Activated CD4-positive, alpha-beta memory T cell treated with anti-CD3 and anti-CD28 coated beads for 36 hours (primary cell): ENCODE results near the gene LMCD1. TPM values are rescaled to one million over a fixed set of nuclear protein-coding genes. Genes with fewer than 3 reads are reported as not detected.

Experiments
- CTCF ChIA-PET: fragments of 350-600 bp; sonication (Branson Sonifier 250); formaldehyde crosslinking; loops from one replicate; lab custom pipeline; 2021; ENCODE audit warnings: antibody characterized with exemption, inconsistent platforms; lab: Charles Lee
- POLR2A ChIA-PET: fragments of 350-600 bp; sonication (Branson Sonifier 250); formaldehyde crosslinking; loops from one replicate; lab custom pipeline; 2021; ENCODE audit warnings: antibody characterized with exemption; lab: Charles Lee
- DNase-seq: peaks from one replicate; pipeline ENCODE4 v3.0.0-alpha.2; 2020
- H3K27ac Mint-ChIP-seq: one replicate; pipeline ENCODE4 v1.8.0; 2021; ENCODE audit warnings: mixed read lengths
- H3K27me3 Mint-ChIP-seq: one replicate; pipeline ENCODE4 v1.8.0; 2021; ENCODE audit warnings: mixed read lengths
- H3K36me3 Mint-ChIP-seq: one replicate; pipeline ENCODE4 v1.8.0; 2021; ENCODE audit warnings: mixed read lengths
- H3K4me1 Mint-ChIP-seq: one replicate; pipeline ENCODE4 v1.8.0; 2021; ENCODE audit warnings: low read depth, mixed read lengths
- H3K4me3 Mint-ChIP-seq: one replicate; pipeline ENCODE4 v1.8.0; 2021; ENCODE audit warnings: mild to moderate bottlenecking, mixed read lengths
- H3K9me3 Mint-ChIP-seq: one replicate; pipeline ENCODE4 v1.8.0; 2021; ENCODE audit warnings: mixed read lengths
- intact Hi-C: fragments of 100-400 bp; cut with micrococcal nuclease; formaldehyde crosslinking; loops from one replicate; pipeline ENCODE4 v1.15.1; 2023
- total RNA-seq, 2 experiments: library from RNA; stranded (reverse); gene quantifications; one replicate each; pipeline ENCODE4 v1.2.3, GENCODE V29; 2021

Gene LMCD1
- total RNA-seq, 2 experiments from 2014 or later = 3.5 to 3.8 TPM

- ChIA-PET POLR2A (no interaction called here), CTCF (no interaction called here)
- no peak for DNase-seq
- H3K27ac Mint-ChIP-seq = no peak overlapping the region
- intact Hi-C loops = no loop called here
- no peaks in the 10 kb centered on the region for H3K9me3 Mint-ChIP-seq
- H3K4me1 Mint-ChIP-seq = no peaks in the 10 kb centered on the region
- H3K27me3 Mint-ChIP-seq = no peaks in the 10 kb centered on the region
- H3K4me3 Mint-ChIP-seq = no peak overlapping the region
- H3K36me3 Mint-ChIP-seq = no peaks in the 10 kb centered on the region
Observed at GRCh38 chr3:8530581-8530980, 29.0 kb downstream of the LMCD1 start.

DNA sequence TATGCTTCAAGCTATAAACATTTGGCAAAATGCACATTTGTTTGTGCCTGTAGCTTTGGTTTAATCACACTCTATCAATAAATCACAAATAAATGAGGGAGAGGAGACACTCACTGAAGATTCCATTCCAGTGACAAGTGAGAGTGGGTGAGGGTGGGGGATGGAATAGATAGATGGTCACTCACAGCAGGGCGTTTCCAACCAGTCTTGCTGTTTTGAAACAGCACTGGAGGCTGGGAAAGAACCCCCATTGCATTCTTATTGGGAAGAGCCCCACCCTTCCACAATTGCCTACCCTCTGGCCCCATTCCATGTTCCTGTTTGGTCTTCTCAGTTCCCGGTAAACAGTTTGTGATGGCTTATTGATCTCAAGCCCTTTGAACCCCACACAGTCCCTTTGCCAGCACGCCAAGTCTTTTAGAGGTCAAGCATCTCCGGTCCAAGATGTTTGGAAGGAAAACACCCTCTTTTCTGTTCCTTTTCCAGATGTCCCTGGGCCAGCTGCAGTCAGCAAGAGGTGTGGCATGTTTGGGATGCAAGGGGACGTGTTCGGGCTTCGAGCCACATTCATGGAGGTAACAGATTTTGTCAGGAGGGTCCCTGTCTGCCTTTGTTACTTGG is 30.7 kb downstream of the LMCD1 start:
- CTCF ChIA-PET = no interaction called here

DNA sequence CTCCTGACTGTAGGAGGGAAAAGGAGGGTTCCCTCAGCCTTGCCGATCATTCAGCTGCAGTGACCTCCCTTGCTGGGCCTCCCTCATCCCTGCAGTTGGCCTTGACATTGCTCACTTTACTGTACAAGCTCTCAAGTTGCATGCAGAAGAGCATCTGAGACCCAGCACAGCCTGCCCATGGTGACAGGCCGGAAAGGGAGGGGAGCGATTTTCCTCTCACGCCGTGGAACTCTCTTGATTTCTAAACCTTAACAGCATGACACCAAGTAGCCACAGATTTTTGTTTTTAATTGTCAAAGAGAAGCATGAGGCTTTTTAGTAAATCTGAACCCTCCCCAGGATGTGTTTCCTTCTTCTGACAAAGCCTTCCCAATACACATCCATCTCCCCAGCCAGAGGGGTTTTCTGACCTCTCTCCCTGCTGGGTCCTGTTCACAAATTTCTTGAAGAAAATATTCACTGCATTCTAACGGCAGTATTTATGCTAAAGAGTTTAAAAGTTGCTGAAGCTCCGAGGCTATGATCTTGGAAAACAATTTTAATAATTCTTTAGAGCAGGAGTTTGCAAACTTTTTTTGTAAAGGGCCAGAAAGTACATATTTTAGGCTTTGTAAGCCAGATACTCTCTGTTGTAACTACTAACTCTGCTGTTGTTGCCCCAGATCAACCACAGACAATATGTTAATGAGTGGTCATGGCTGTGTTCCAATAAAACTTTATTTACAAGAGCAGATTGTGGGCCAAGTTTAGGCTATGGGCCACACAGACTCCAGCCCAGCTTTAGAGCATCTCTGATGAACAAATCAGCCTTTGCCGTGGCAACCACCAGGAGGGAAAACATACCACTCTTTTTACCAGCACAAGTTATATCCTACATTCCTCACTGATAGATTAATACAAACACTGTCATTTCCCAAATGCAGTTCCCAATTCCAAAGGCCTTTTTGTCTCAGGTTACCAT is 34.8 kb downstream of the LMCD1 start:
- ChIA-PET POLR2A (no interaction called here), CTCF (no interaction called here)
- intact Hi-C loops = no loop called here
- Mint-ChIP-seq H3K36me3 (no peaks in the 10 kb centered on the region), H3K9me3 (no peaks in the 10 kb centered on the region), H3K27me3 (no peaks in the 10 kb centered on the region), H3K27ac (no peak overlapping the region), H3K4me3 (no peak overlapping the region), H3K4me1 (no peaks in the 10 kb centered on the region)
- DNase-seq = no peak

More for the DNA sequence above, 30.7 kb downstream of the LMCD1 start:
- H3K36me3 Mint-ChIP-seq = no peaks in the 10 kb centered on the region
- no peak overlapping the region for H3K27ac Mint-ChIP-seq
- DNase-seq = no peak
- POLR2A ChIA-PET = no interaction called here
- no peaks in the 10 kb centered on the region for H3K9me3 Mint-ChIP-seq
- H3K27me3 Mint-ChIP-seq = no peaks in the 10 kb centered on the region
- H3K4me1 Mint-ChIP-seq = no peaks in the 10 kb centered on the region
- H3K4me3 Mint-ChIP-seq = no peak overlapping the region
- intact Hi-C loops = no loop called here

DNA sequence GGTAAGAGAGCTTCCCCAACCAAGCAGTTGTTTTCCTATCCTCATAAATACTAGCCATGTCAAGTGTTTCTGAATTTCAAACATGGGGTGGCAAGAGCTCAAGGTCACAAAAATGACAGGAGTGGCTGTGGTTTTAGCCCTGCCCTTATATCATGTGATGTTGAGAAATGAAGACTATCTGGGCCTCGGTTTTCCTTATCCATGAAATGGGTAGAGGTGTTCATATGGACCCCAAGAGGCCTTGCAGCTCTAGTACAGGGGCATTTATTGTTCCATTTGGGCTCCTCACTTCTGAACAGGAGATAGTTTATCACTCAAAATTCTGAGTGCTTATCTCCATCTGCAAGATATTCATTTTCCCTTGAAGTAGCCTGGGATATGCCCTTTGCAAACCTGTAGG is 35.8 kb downstream of the LMCD1 start:
- CTCF ChIA-PET = no interaction called here
- no peaks in the 10 kb centered on the region for H3K9me3 Mint-ChIP-seq

DNA sequence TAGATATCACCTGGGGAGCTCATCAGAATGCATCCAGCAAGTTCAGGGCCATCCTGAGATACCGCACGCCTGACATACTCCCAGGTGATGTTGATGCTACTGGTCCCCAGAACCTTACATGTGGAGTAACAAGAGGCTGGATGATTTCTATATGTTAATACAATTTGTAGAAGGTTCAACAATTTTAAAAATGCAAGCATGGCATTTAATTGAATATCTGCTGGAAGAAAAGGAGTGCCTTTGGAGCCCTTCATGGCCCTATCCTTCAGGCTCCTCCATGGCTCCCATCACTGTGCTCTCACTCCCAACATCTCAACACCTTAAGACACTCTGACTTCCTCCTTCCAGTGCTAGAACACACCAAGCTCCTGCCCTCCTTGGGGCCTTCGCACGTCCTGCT is 36.6 kb downstream of the LMCD1 start:
- Mint-ChIP-seq H3K4me3 (no peak overlapping the region), H3K27ac (no peak overlapping the region), H3K36me3 (no peaks in the 10 kb centered on the region), H3K9me3 (no peaks in the 10 kb centered on the region), H3K4me1 (no peaks in the 10 kb centered on the region), H3K27me3 (no peaks in the 10 kb centered on the region)
- DNase-seq = no peak
- ChIA-PET CTCF (no interaction called here), POLR2A (no interaction called here)
- intact Hi-C loops = no loop called here

More for the DNA sequence above, 35.8 kb downstream of the LMCD1 start:
- Mint-ChIP-seq H3K27ac (no peak overlapping the region), H3K36me3 (no peaks in the 10 kb centered on the region), H3K27me3 (no peaks in the 10 kb centered on the region), H3K4me3 (no peak overlapping the region), H3K4me1 (no peaks in the 10 kb centered on the region)
- DNase-seq = no peak
- POLR2A ChIA-PET = no interaction called here
- intact Hi-C loops = no loop called here

DNA sequence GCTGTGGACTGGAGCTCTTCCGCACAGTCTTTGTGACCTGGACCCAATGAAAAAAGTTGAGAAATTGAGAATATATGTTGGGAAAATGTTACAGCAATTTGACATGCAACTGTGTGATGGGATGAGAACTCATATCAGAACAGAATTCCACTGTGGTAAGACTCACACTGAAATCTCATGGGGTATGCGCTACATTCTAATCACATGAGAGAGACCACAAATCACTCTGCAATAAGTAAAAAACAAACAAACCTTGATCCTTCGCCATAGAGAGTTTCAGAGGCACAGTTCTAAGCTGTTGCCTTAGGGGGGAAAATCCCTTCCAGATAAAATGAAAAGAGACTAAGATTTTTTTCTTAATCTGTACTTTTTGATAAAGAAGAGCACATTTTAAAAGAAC is 37.3 kb downstream of the LMCD1 start:
- Mint-ChIP-seq H3K9me3 (no peaks in the 10 kb centered on the region), H3K4me1 (no peaks in the 10 kb centered on the region)
- POLR2A ChIA-PET = no interaction called here

DNA sequence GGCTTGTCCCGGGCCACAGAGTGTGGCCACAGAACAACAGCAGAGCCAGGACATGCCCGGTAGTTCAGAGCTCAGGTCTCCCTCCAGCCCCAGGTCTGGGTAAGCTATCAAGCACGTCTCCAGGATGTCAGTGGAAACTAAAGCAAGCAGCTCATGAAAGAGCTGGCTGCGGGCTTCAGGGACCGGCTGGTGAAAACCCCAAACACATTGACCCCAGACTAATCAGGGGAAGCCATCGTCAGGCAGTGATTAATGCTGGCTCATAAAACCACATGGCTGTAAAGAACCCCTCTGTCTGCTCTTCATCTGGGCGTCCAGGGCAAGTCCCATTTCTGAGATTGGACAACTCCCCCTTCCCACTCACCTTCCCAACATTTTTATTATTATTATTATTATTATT is 37.8 kb downstream of the LMCD1 start:
- H3K9me3 Mint-ChIP-seq = no peaks in the 10 kb centered on the region
- no peak overlapping the region for H3K4me3 Mint-ChIP-seq
- ChIA-PET POLR2A (no interaction called here), CTCF (no interaction called here)
- no peak overlapping the region for H3K27ac Mint-ChIP-seq
- DNase-seq = no peak
- H3K36me3 Mint-ChIP-seq = no peaks in the 10 kb centered on the region
- intact Hi-C loops = no loop called here
- no peaks in the 10 kb centered on the region for H3K27me3 Mint-ChIP-seq
- H3K4me1 Mint-ChIP-seq = no peaks in the 10 kb centered on the region

More for the DNA sequence above, 37.3 kb downstream of the LMCD1 start:
- intact Hi-C loops = no loop called here
- H3K27ac Mint-ChIP-seq = no peak overlapping the region
- no peak overlapping the region for H3K4me3 Mint-ChIP-seq
- no peaks in the 10 kb centered on the region for H3K27me3 Mint-ChIP-seq
- CTCF ChIA-PET = no interaction called here
- no peak for DNase-seq
- H3K36me3 Mint-ChIP-seq = no peaks in the 10 kb centered on the region

- ChIA-PET CTCF (no interaction called here), POLR2A (no interaction called here)
- H3K27me3 Mint-ChIP-seq = no peaks in the 10 kb centered on the region
- H3K9me3 Mint-ChIP-seq = no peaks in the 10 kb centered on the region
- H3K27ac Mint-ChIP-seq = no peak overlapping the region
- DNase-seq = no peak
- no peaks in the 10 kb centered on the region for H3K4me1 Mint-ChIP-seq
- H3K4me3 Mint-ChIP-seq = no peak overlapping the region
- intact Hi-C loops = no loop called here
- H3K36me3 Mint-ChIP-seq = no peaks in the 10 kb centered on the region
Observed at GRCh38 chr3:8540456-8540855, 38.8 kb downstream of the LMCD1 start.

- no peak for DNase-seq
- Mint-ChIP-seq H3K27ac (no peak overlapping the region), H3K36me3 (no peaks in the 10 kb centered on the region), H3K27me3 (no peaks in the 10 kb centered on the region), H3K9me3 (no peaks in the 10 kb centered on the region), H3K4me1 (no peaks in the 10 kb centered on the region), H3K4me3 (no peak overlapping the region)
- POLR2A ChIA-PET = no interaction called here
- CTCF ChIA-PET = no interaction called here
- intact Hi-C loops = no loop called here
Observed at GRCh38 chr3:8541486-8541885, 39.9 kb downstream of the LMCD1 start.

GRCh38 chr3:8542190-8543135 is 40.8 kb downstream of the LMCD1 start:
- Mint-ChIP-seq H3K4me3 (no peak overlapping the region), H3K27me3 (no peaks in the 10 kb centered on the region), H3K4me1 (no peaks in the 10 kb centered on the region), H3K27ac (no peak overlapping the region), H3K9me3 (no peaks in the 10 kb centered on the region), H3K36me3 (no peaks in the 10 kb centered on the region)
- intact Hi-C loops = no loop called here
- CTCF ChIA-PET = no interaction called here
- DNase-seq = no peak
- POLR2A ChIA-PET = no interaction called here

DNA sequence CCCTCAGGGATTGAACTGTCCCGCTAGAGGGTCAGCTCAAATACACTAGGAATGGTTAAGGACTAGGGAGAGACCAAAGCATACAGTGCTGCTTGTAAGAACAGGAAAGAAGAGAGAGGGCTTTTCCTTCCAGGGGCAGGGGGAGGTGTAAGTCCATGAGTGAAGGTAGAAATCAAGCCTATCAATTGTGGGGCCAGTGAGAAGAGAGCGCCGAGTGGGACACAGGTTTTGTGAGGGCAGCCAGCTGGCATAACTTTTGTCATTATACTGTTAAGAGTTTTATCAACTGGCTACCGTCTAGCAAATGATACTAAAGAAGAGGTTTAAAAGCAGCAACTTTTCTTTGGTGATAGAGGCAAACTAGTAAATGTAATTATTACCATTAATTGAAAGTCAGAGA is 45.0 kb downstream of the LMCD1 start:
- H3K4me3 Mint-ChIP-seq = no peak overlapping the region
- no peaks in the 10 kb centered on the region for H3K4me1 Mint-ChIP-seq
- no peak overlapping the region for H3K27ac Mint-ChIP-seq
- no peaks in the 10 kb centered on the region for H3K27me3 Mint-ChIP-seq
- ChIA-PET CTCF (interaction anchor here (0.7 kb wide), 1 partner anchor 307 kb away, joined by 4 read pairs; no protein-coding TSS in a partner anchor), POLR2A (no interaction called here)
- H3K36me3 Mint-ChIP-seq = no peaks in the 10 kb centered on the region
- no peaks in the 10 kb centered on the region for H3K9me3 Mint-ChIP-seq
- DNase-seq = no peak
- intact Hi-C loops = no loop called here
